Sigmoid colon (tissue), 7 donors: ENCODE measurements around the gene ACRBP. TPM values are rescaled to one million over a fixed set of nuclear protein-coding genes. Genes with fewer than 3 reads are reported as not detected.

Experiments
- DNase-seq: peaks from one replicate; pipeline ENCODE4 v3.0.0-alpha.2; 2019
- H3K27ac ChIP-seq, 4 donors: fragments of 200-600 bp; sonication (generic); one replicate each; pipeline ENCODE4 v1.5.1; 2016 to 2019; ENCODE audit warnings: mild to moderate bottlenecking in 1 of 4
- H3K27me3 ChIP-seq, 3 donors: fragments of 200-600 bp; sonication (generic); one replicate each; pipeline ENCODE4 v1.5.1; 2019; ENCODE audit warnings: mild to moderate bottlenecking in 1 of 3
- H3K36me3 ChIP-seq, 4 donors: fragments of 200-600 bp; sonication (generic); one replicate each; pipeline ENCODE4 v1.5.1; 2016 to 2019
- H3K4me1 ChIP-seq, 4 donors: fragments of 200-600 bp; sonication (generic); one replicate each; pipeline ENCODE4 v1.5.1; 2017 to 2019
- H3K4me3 ChIP-seq, 4 donors: fragments of 200-600 bp; sonication (generic); one replicate each; pipeline ENCODE4 v1.5.1; 2017 to 2019; ENCODE audit warnings: mild to moderate bottlenecking in 2 of 4, moderate library complexity in 1 of 4
- H3K9me3 ChIP-seq, 4 donors: fragments of 200-600 bp in 3 of 4; sonication (generic) in 3 of 4; one replicate each; pipeline versions ENCODE4 v1.5.1 to v1.6.1; 2013 to 2019
- CTCF ChIP-seq, 4 experiments: fragments of 450-650 bp in 3 of 4; fragments of 200-600 bp in 1 of 4; IDR thresholded peaks; one replicate each; pipeline ENCODE4 v1.5.1; 2016 to 2019; ENCODE audit warnings: antibody characterized with exemption in 4 of 4, mild to moderate bottlenecking in 3 of 4, moderate library complexity in 2 of 4
- EP300 ChIP-seq, 4 donors: sonication (generic); formaldehyde crosslinking; IDR thresholded peaks; one replicate each; pipeline ENCODE4 v1.6.1; 2017; ENCODE audit warnings: antibody characterized with exemption in 4 of 4
- POLR2A ChIP-seq, 2 donors: fragments of 450-650 bp; IDR thresholded peaks; one replicate each; pipeline ENCODE4 v1.6.1; 2016; ENCODE audit warnings: antibody characterized with exemption in 2 of 2, mild to moderate bottlenecking in 2 of 2, moderate library complexity in 2 of 2
- POLR2AphosphoS5 ChIP-seq, 4 donors: sonication (generic); formaldehyde crosslinking; IDR thresholded peaks; one replicate each; pipeline ENCODE4 v1.6.1; 2017; ENCODE audit warnings: antibody characterized with exemption in 4 of 4
- WGBS, 2 donors: extraction: QIAGEN DNeasy Blood & Tissue Kit; methylation state at CpG; one replicate each; pipeline ENCODE4 v1.1.7; 2013; 5-methylcytosine and 5-hydroxymethylcytosine counted together
- intact Hi-C: fragments of 100-400 bp; cut with DNase I; formaldehyde crosslinking; loops from one replicate; pipeline ENCODE4 v1.15.1; 2023
- polyA plus RNA-seq, 3 donors: library from polyadenylated mRNA; stranded (reverse); fragments of 200-250 nt; gene quantifications; one replicate each; pipeline ENCODE4 v1.2.3, GENCODE V29; 2013
- total RNA-seq, 4 donors: library from RNA; depleted of rRNA; stranded (reverse); fragments of >200 nt; gene quantifications; one replicate each; pipeline ENCODE4 v1.1.0, GENCODE V29; 2016
- donor health status: healthy with polysubstance abuse.
- donor health status: Bipolar disorder and iron deficiency.
- donor health status: healthy.

Gene ACRBP
- total and polyA plus RNA-seq, 7 donors: 1.2 to 3.9 (median 2.1) TPM; not detected in 1

GRCh38 chr12:6684609-6685008 lies 37.4 kb upstream of the ACRBP start:
- no peak for DNase-seq
- Histone ChIP-seq H3K4me3 (no peak overlapping the region), H3K36me3 (peaks cover 0 to 31% (median 2%) of the 10 kb centered on the region in 4 donors), H3K27me3 (no peaks in the 10 kb centered on the region), H3K4me1 (peaks cover 0 to 28% (median 26%) of the 10 kb centered on the region in 4 donors), H3K27ac (no peak overlapping the region), H3K9me3 (no peaks in the 10 kb centered on the region)
- intact Hi-C loops: loop anchor here (5.0 kb wide), 1 partner anchor 93 kb away; no protein-coding TSS in a partner anchor
- WGBS, 2 donors: 55 to 67% methylated on average over 6 of the region's 6 CpGs
- no peak for TF ChIP-seq POLR2A (IDR thresholded peaks at IDR 0.05)
- TF ChIP-seq POLR2AphosphoS5 (IDR thresholded peaks at IDR 0.05): no peak
- TF ChIP-seq CTCF (IDR thresholded peaks at IDR 0.05): peak in 1 of 4 experiments; percentile 37

- H3K4me1 ChIP-seq: no peaks in the 10 kb centered on the region
- 94 to 96% methylated on average over 5 of the region's 5 CpGs for WGBS, 2 donors
- H3K27ac ChIP-seq: no peak overlapping the region
- no peak overlapping the region for H3K4me3 ChIP-seq
- intact Hi-C loops: no loop called here
- no peaks in the 10 kb centered on the region for H3K27me3 ChIP-seq
- no peak for DNase-seq
- H3K36me3 ChIP-seq: peaks cover 43 to 97% (median 62%) of the 10 kb centered on the region in 4 donors
- no peaks in the 10 kb centered on the region for H3K9me3 ChIP-seq
- TF ChIP-seq POLR2AphosphoS5 (IDR thresholded peaks at IDR 0.05) (no peak), EP300 (IDR thresholded peaks at IDR 0.05) (no peak), POLR2A (IDR thresholded peaks at IDR 0.05) (no peak), CTCF (IDR thresholded peaks at IDR 0.05) (no peak)
These were observed 29.7 kb upstream of the ACRBP start for GRCh38 chr12:6676962-6677361.

GRCh38 chr12:6672143-6672542 lies 24.9 kb upstream of the ACRBP start:
- intact Hi-C loops: no loop called here
- H3K4me1 ChIP-seq: no peaks in the 10 kb centered on the region
- TF ChIP-seq CTCF (IDR thresholded peaks at IDR 0.05) (no peak), EP300 (IDR thresholded peaks at IDR 0.05) (no peak), POLR2AphosphoS5 (IDR thresholded peaks at IDR 0.05) (no peak), POLR2A (IDR thresholded peaks at IDR 0.05) (no peak)
- peak; percentile 46 for DNase-seq
- no peaks in the 10 kb centered on the region for H3K27me3 ChIP-seq
- H3K4me3 ChIP-seq: no peak overlapping the region
- no peaks in the 10 kb centered on the region for H3K9me3 ChIP-seq
- peaks cover 42 to 100% (median 86%) of the 10 kb centered on the region in 4 donors for H3K36me3 ChIP-seq
- no peak overlapping the region for H3K27ac ChIP-seq
- 92 to 93% methylated on average over 18 of the region's 18 CpGs for WGBS, 2 donors

DNA sequence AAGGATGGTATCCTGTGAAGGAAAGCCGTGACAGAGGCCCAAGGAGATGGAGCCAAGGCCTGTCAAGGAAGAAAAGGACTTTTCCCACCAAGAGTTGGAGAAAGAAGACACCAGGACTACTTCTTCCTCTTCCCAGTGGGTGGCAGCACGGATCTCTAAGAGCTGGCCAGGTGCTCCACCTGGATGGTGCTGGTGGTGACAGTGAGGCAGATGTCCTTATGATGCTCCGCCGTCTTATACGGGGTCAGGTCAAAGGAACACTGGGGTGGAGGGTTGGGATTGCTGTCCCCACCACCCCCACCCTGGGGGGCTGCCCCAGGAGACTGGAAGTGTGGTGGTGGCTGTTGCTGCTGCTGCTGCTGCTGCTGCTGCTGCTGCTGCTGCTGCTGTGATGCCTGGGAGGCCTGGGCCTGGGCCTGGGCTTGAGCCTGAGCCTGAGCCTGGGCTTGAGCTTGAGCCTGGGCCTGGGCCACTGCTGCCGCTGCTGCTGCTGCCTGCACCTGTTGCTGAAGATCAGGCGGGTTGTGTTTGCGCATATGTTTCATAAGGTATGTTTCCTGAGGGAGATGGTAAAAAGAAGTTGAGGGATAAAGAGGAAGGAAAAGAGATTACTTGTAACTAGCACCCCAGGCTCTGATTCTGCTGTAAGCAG lies 20.5 kb upstream of the ACRBP start:
- DNase-seq: peak; percentile 52
- Histone ChIP-seq H3K4me3 (no peak overlapping the region), H3K9me3 (no peaks in the 10 kb centered on the region), H3K4me1 (no peaks in the 10 kb centered on the region), H3K27ac (no peak overlapping the region), H3K27me3 (no peaks in the 10 kb centered on the region), H3K36me3 (peaks cover 26 to 61% (median 56%) of the 10 kb centered on the region in 4 donors)
- intact Hi-C loops: no loop called here
- WGBS, 2 donors: 75 to 82% methylated on average over 8 of the region's 8 CpGs
- no peak for TF ChIP-seq POLR2A (IDR thresholded peaks at IDR 0.05)
- no peak for TF ChIP-seq POLR2AphosphoS5 (IDR thresholded peaks at IDR 0.05)
- no peak for TF ChIP-seq CTCF (IDR thresholded peaks at IDR 0.05)
- TF ChIP-seq EP300 (IDR thresholded peaks at IDR 0.05): no peak
